ENCODE measurements around the gene LAPTM4A.

The LAPTM4A gene

GRCh38 chr2:20008703-20009102 lies 42.7 kb downstream of the LAPTM4A start:
- H2AFZ ChIP-seq (ENCODE audit: low read depth, low read length): no peak overlapping the region
- H3K9ac ChIP-seq (ENCODE audit: low read length): no peak overlapping the region
- H3K27me3 ChIP-seq (ENCODE audit: low read depth, low read length): peaks cover 4% of the 10 kb centered on the region
- no peaks in the 10 kb centered on the region for H4K20me1 ChIP-seq (ENCODE audit: insufficient read depth, low read length)
- H3K4me2 ChIP-seq (ENCODE audit: low read length): no peak overlapping the region
- no peaks in the 10 kb centered on the region for H3K36me3 ChIP-seq (replicated peaks; ENCODE audit: low read depth, low read length)
- H3K9me3 ChIP-seq (ENCODE audit: insufficient read depth, low read length): no peaks in the 10 kb centered on the region
- no peak overlapping the region for H3K4me3 ChIP-seq (ENCODE audit: low read length)
- no peaks in the 10 kb centered on the region for H3K79me2 ChIP-seq (ENCODE audit: low read length)
- TF ChIP-seq EZH2phosphoT487 (IDR thresholded peaks at IDR 0.05; ENCODE audit: low read depth): no peak
- TF ChIP-seq, protein P1, sequence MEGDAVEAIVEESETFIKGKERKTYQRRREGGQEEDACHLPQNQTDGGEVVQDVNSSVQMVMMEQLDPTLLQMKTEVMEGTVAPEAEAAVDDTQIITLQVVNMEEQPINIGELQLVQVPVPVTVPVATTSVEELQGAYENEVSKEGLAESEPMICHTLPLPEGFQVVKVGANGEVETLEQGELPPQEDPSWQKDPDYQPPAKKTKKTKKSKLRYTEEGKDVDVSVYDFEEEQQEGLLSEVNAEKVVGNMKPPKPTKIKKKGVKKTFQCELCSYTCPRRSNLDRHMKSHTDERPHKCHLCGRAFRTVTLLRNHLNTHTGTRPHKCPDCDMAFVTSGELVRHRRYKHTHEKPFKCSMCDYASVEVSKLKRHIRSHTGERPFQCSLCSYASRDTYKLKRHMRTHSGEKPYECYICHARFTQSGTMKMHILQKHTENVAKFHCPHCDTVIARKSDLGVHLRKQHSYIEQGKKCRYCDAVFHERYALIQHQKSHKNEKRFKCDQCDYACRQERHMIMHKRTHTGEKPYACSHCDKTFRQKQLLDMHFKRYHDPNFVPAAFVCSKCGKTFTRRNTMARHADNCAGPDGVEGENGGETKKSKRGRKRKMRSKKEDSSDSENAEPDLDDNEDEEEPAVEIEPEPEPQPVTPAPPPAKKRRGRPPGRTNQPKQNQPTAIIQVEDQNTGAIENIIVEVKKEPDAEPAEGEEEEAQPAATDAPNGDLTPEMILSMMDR (IDR thresholded peaks at IDR 0.05; ENCODE audit: low read depth, low read length): no peak
- H3K27ac ChIP-seq (ENCODE audit: low read length): no peak overlapping the region
- no peaks in the 10 kb centered on the region for H3K4me1 ChIP-seq (ENCODE audit: low read length)

GRCh38 chr2:20005891-20006470 lies 45.4 kb downstream of the LAPTM4A start:
- no peak overlapping the region for H3K27ac ChIP-seq (ENCODE audit: low read length)
- no peaks in the 10 kb centered on the region for H3K36me3 ChIP-seq (replicated peaks; ENCODE audit: low read depth, low read length)
- peaks cover 4% of the 10 kb centered on the region for H3K27me3 ChIP-seq (ENCODE audit: low read depth, low read length)
- no peaks in the 10 kb centered on the region for H3K4me1 ChIP-seq (ENCODE audit: low read length)
- TF ChIP-seq EZH2phosphoT487 (IDR thresholded peaks at IDR 0.05; ENCODE audit: low read depth): no peak
- TF ChIP-seq, protein P1 (IDR thresholded peaks at IDR 0.05; ENCODE audit: low read depth, low read length): no peak
- no peak overlapping the region for H3K4me3 ChIP-seq (ENCODE audit: low read length)
- H3K9me3 ChIP-seq (ENCODE audit: insufficient read depth, low read length): no peaks in the 10 kb centered on the region
- H3K4me2 ChIP-seq (ENCODE audit: low read length): no peak overlapping the region
- H2AFZ ChIP-seq (ENCODE audit: low read depth, low read length): no peak overlapping the region
- no peak overlapping the region for H3K9ac ChIP-seq (ENCODE audit: low read length)
- H3K79me2 ChIP-seq (ENCODE audit: low read length): no peaks in the 10 kb centered on the region
- no peaks in the 10 kb centered on the region for H4K20me1 ChIP-seq (ENCODE audit: insufficient read depth, low read length)

- Histone ChIP-seq H3K27ac (ENCODE audit: low read length) (no peak overlapping the region), H3K4me2 (ENCODE audit: low read length) (no peak overlapping the region), H3K4me1 (ENCODE audit: low read length) (no peaks in the 10 kb centered on the region), H3K4me3 (ENCODE audit: low read length) (no peak overlapping the region), H3K9ac (ENCODE audit: low read length) (no peak overlapping the region), H4K20me1 (ENCODE audit: insufficient read depth, low read length) (no peaks in the 10 kb centered on the region), H3K36me3 (replicated peaks; ENCODE audit: low read depth, low read length) (no peaks in the 10 kb centered on the region), H3K27me3 (ENCODE audit: low read depth, low read length) (no peaks in the 10 kb centered on the region), H2AFZ (ENCODE audit: low read depth, low read length) (no peak overlapping the region), H3K9me3 (ENCODE audit: insufficient read depth, low read length) (no peaks in the 10 kb centered on the region), H3K79me2 (ENCODE audit: low read length) (no peaks in the 10 kb centered on the region)
- TF ChIP-seq, protein P1 (IDR thresholded peaks at IDR 0.05; ENCODE audit: low read depth, low read length): no peak
Observed at GRCh38 chr2:20005067-20005627, 46.3 kb downstream of the LAPTM4A start.

DNA sequence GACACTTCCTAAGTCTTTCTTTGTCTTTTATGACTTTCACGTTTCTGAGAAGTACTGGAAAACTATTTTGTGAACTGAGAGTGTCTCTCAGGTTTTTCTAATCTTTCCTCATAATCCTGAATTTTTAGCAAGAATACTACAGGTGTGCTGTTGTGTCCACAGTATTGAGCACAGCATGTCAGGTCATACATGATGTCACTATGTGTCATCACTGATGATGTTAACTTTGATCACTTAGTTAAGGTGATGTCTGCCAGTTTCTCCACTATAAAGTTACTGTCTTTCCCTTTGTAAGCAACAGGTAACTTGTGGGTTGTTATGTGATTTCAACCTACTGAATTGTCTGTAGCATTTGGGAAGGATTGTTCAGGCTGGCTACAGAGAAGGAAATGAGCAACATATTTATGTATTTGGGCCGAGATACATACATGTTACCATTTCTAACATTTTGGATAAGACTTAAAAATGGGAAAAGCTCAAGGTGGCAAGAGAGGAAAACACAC lies 50.0 kb downstream of the LAPTM4A start:
- H3K4me1 ChIP-seq (ENCODE audit: low read length): no peaks in the 10 kb centered on the region
- H3K27ac ChIP-seq (ENCODE audit: low read length): no peak overlapping the region
- H3K4me2 ChIP-seq (ENCODE audit: low read length): no peak overlapping the region
- H3K9ac ChIP-seq (ENCODE audit: low read length): no peak overlapping the region
- no peak for TF ChIP-seq EZH2phosphoT487 (IDR thresholded peaks at IDR 0.05; ENCODE audit: low read depth)
- TF ChIP-seq, protein P1 (IDR thresholded peaks at IDR 0.05; ENCODE audit: low read depth, low read length): no peak
- H3K27me3 ChIP-seq (ENCODE audit: low read depth, low read length): no peaks in the 10 kb centered on the region
- no peaks in the 10 kb centered on the region for H3K36me3 ChIP-seq (replicated peaks; ENCODE audit: low read depth, low read length)
- no peaks in the 10 kb centered on the region for H3K9me3 ChIP-seq (ENCODE audit: insufficient read depth, low read length)
- H3K79me2 ChIP-seq (ENCODE audit: low read length): no peaks in the 10 kb centered on the region
- no peak overlapping the region for H2AFZ ChIP-seq (ENCODE audit: low read depth, low read length)
- no peak overlapping the region for H3K4me3 ChIP-seq (ENCODE audit: low read length)
- H4K20me1 ChIP-seq (ENCODE audit: insufficient read depth, low read length): no peaks in the 10 kb centered on the region

Data from OCI-LY3 (cell line).